Brain microvascular endothelial cell (primary cell): Measurements from ENCODE around the gene ADAMTS17.

ENCODE experiments used
- DNase-seq: peaks from one replicate; pipeline ENCODE4 v3.0.0-alpha.2; 2020
- H3K27ac ChIP-seq: fragments of 250-450 bp; sonication (Bioruptor Pico); 2 replicates; pipeline ENCODE4 v1.5.1; 2020; ENCODE audit warnings: mild to moderate bottlenecking, moderate library complexity
- H3K27me3 ChIP-seq: fragments of 250-450 bp; sonication (Bioruptor Pico); replicated peaks from 2 replicates; pipeline ENCODE4 v1.5.1; 2020; ENCODE audit warnings: mild to moderate bottlenecking
- H3K36me3 ChIP-seq: fragments of 250-450 bp; sonication (Bioruptor Pico); replicated peaks from 2 replicates; pipeline ENCODE4 v1.5.1; 2020; ENCODE audit warnings: mild to moderate bottlenecking
- H3K4me3 ChIP-seq: 2 replicates; pipeline ENCODE4 v1.5.1; 2011; ENCODE audit warnings: low read depth, mild to moderate bottlenecking, control low read depth, low read length, moderate library complexity
- in situ Hi-C: cut with HindIII; loops from 2 replicates; pipeline ENCODE4 v1.10.0; 2017; ENCODE audit warnings: low sequenced_read_pairs, low pct_ligation_motif_present
- TF ChIP-seq, protein P1 (sequence below): IDR thresholded peaks from 2 replicates; pipeline ENCODE4 v1.5.1; 2011; ENCODE audit warnings: low read depth, mild to moderate bottlenecking, moderate library complexity, low read length, control low read depth, inconsistent platforms; ENCODE audit errors: missing control alignments

Gene ADAMTS17

DNA sequence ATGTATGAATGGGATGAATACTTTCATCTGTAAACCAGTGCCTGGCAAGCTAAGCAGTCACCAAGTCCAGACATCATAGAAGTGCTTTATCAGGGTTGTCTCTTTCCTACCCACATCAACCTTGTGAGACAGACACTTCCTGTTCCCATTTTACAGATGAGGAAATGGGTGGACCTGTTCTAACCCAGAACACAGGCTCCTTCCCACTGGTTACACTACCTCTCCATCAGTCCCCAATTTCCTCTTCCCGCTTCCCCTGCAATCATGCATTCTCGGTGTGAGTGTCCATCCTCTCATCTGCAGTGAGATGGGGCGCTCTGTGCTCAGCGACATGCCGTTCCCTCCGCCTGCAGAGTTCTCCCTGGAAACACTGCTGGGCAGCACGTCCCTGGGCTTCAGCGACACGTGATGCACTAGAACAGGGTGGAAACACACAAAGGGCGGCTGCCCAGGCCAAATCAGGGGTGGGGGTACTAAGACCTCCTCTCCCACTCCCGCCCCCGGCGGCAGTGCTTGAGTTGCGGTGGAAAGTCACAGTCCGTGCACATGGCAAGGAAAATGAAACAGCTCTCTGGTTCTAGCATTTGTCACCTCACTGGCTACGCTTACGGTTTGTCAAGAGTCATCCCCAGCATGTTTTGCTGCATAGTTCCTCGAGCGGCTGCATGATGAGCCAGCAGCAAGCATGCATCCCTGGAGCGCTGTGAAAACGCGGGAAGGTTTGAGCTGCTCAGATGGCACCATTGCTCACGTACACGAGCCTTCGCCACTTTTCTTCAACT lies 201.1 kb downstream of the ADAMTS17 start:
- TF ChIP-seq, protein P1, sequence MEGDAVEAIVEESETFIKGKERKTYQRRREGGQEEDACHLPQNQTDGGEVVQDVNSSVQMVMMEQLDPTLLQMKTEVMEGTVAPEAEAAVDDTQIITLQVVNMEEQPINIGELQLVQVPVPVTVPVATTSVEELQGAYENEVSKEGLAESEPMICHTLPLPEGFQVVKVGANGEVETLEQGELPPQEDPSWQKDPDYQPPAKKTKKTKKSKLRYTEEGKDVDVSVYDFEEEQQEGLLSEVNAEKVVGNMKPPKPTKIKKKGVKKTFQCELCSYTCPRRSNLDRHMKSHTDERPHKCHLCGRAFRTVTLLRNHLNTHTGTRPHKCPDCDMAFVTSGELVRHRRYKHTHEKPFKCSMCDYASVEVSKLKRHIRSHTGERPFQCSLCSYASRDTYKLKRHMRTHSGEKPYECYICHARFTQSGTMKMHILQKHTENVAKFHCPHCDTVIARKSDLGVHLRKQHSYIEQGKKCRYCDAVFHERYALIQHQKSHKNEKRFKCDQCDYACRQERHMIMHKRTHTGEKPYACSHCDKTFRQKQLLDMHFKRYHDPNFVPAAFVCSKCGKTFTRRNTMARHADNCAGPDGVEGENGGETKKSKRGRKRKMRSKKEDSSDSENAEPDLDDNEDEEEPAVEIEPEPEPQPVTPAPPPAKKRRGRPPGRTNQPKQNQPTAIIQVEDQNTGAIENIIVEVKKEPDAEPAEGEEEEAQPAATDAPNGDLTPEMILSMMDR, result no peak
- in situ Hi-C loops, result no loop called here
- H3K36me3 ChIP-seq, result no peaks in the 10 kb centered on the region
- no peak overlapping the region for H3K27ac ChIP-seq
- no peak overlapping the region for H3K4me3 ChIP-seq
- H3K27me3 ChIP-seq, result no peaks in the 10 kb centered on the region
- DNase-seq, result no peak

DNA sequence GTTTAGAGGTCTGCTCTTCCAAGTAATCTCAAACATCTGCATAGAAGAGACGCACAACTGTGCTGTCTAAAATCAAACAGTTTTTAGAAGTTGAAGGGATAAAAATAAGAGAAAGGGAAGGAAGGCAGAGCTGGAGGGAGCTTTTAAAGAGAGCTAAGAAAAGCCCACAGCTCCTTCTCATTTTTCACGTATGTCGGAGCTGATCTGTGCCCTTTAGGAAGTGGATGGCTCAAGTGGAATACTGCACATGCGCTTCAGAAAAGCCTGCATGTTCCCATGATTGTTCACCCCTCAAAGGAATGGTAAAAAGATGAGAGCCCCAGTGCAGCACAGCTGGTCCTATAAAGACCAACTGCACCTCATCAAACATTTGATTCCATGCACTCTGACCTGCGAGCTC lies 207.2 kb downstream of the ADAMTS17 start:
- in situ Hi-C loops, result no loop called here
- TF ChIP-seq, protein P1, result no peak
- DNase-seq, result no peak
- Histone ChIP-seq H3K36me3 (no peaks in the 10 kb centered on the region), H3K27me3 (no peaks in the 10 kb centered on the region), H3K4me3 (no peak overlapping the region), H3K27ac (no peak overlapping the region)

DNA sequence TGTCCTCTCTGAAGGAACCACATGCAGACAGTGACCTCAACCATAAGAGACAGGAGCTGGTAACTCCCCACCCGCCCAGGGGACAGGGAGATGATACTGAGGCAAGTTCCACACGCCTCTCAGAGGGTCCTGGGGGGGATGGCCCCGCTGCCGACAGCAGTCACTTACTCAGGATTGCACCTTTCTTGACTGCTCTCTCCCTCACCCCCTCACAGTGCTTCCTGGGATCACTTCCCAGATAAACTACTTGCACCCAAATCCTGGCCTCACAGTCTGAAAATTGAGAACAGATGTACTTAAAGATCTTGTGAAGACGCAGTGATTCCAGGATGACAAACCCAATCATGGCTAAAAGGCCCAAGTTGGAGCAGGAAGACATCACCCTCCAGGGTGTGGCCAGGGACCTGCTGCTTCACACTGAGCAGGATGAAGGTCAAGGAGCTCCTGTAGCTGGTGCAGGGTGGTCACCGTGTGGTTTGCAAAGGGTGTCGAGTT lies 207.6 kb downstream of the ADAMTS17 start:
- no peak overlapping the region for H3K4me3 ChIP-seq
- no peak for DNase-seq
- in situ Hi-C loops, result no loop called here
- TF ChIP-seq, protein P1, result no peak
- no peak overlapping the region for H3K27ac ChIP-seq
- no peaks in the 10 kb centered on the region for H3K36me3 ChIP-seq
- no peaks in the 10 kb centered on the region for H3K27me3 ChIP-seq

DNA sequence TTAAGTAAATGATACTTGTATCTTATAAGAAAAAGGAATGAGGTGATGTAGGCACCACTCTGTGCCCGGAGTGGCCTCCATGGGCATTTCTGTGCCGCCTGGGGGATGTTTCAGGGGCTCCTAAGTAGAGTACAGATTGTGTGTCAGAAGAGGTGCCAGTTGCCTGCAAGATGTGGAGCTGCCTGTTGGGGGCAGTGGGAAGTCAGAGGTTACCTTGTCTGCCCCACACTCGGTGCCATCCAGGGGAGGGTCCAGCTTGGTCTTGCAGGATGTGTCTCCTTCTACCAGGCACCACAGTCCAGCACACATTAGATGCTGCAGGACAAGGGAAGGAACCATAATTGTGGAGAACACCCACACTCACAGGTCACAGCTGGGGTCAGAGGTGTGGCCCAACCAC lies 208.8 kb downstream of the ADAMTS17 start:
- TF ChIP-seq, protein P1, result no peak
- in situ Hi-C loops, result no loop called here
- DNase-seq, result no peak

DNA sequence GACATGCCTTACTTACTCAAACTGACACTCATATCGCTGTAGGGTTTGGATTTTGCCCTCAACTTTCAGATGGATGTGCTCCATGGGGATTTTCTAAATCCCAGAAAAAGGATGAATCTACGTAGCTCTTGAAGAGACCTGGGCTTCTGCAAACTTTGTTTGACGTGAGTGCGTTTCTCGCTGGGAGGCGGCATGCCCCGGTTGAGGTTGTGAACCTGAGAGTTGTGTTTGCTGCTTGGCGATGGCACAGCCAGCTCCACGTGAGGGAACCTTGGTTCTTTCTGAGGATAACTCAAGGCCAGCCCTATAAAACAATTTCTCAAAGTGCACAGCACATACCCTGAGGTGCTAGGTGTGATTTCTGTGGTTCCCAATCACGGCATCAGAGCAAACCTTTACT lies 209.5 kb downstream of the ADAMTS17 start:
- no peak overlapping the region for H3K4me3 ChIP-seq
- H3K27ac ChIP-seq, result no peak overlapping the region
- no peak for DNase-seq
- H3K27me3 ChIP-seq, result no peaks in the 10 kb centered on the region
- in situ Hi-C loops, result no loop called here
- no peaks in the 10 kb centered on the region for H3K36me3 ChIP-seq
- TF ChIP-seq, protein P1, result no peak

More for the DNA sequence above, 208.8 kb downstream of the ADAMTS17 start:
- no peak overlapping the region for H3K4me3 ChIP-seq
- H3K27ac ChIP-seq, result no peak overlapping the region
- H3K36me3 ChIP-seq, result no peaks in the 10 kb centered on the region
- H3K27me3 ChIP-seq, result no peaks in the 10 kb centered on the region
